HG03175 (cell line): ENCODE data around the gene BICD2.
"Not testable (repeated sequence)": the region's sequence is repeated elsewhere in the genome, so short reads cannot be mapped to it uniquely, and the experiment has no call there.

ENCODE experiments used
- ATAC-seq: cut with Tn5 transposase; IDR thresholded peaks from one replicate; pipeline ENCODE4 v1.9.1; 2021; ENCODE audit warnings: mild to moderate bottlenecking, moderate library complexity; ENCODE audit not compliant: unreplicated experiment

Gene BICD2

GRCh38 chr9:92771309-92771708 lies 6.7 kb upstream of the BICD2 start:
- no peak for ATAC-seq

- ATAC-seq: no peak
Measured at GRCh38 chr9:92770360-92770995, 5.8 kb upstream of the BICD2 start.

- no peak for ATAC-seq
Measured at GRCh38 chr9:92769990-92770359, 5.3 kb upstream of the BICD2 start.

GRCh38 chr9:92769286-92769685 lies 4.7 kb upstream of the BICD2 start:
- ATAC-seq: no peak

- ATAC-seq: not testable (repeated sequence)
Measured at GRCh38 chr9:92768816-92769215, 4.2 kb upstream of the BICD2 start.

GRCh38 chr9:92767066-92768054 lies 2.7 kb upstream of the BICD2 start:
- ATAC-seq: no peak

- peak; percentile 59 for ATAC-seq
Measured at GRCh38 chr9:92764988-92765936, 629 bp upstream of the BICD2 start.

- ATAC-seq: no peak
Measured at GRCh38 chr9:92763721-92764380, 782 bp downstream of the BICD2 start.

GRCh38 chr9:92762781-92763708 lies 1.6 kb downstream of the BICD2 start:
- ATAC-seq: no peak

GRCh38 chr9:92762196-92762595 lies 2.4 kb downstream of the BICD2 start:
- no peak for ATAC-seq

GRCh38 chr9:92761686-92762085 lies 2.9 kb downstream of the BICD2 start:
- ATAC-seq: no peak

- no peak for ATAC-seq
Measured at GRCh38 chr9:92760494-92760893, 4.1 kb downstream of the BICD2 start.

- no peak for ATAC-seq
Measured at GRCh38 chr9:92760070-92760469, 4.6 kb downstream of the BICD2 start.

- ATAC-seq: no peak
Measured at GRCh38 chr9:92759446-92759845, 5.2 kb downstream of the BICD2 start.

GRCh38 chr9:92756792-92757191 lies 7.8 kb downstream of the BICD2 start:
- ATAC-seq: no peak

- ATAC-seq: no peak
Measured at GRCh38 chr9:92754091-92754745, 10.4 kb downstream of the BICD2 start.

GRCh38 chr9:92752812-92753404 lies 11.7 kb downstream of the BICD2 start:
- no peak for ATAC-seq

- ATAC-seq: no peak
Measured at GRCh38 chr9:92749934-92750315, 14.7 kb downstream of the BICD2 start.
